GM21529 (cell line): ENCODE measurements around the gene SPATS2.

Experiments
- ATAC-seq: cut with Tn5 transposase; IDR thresholded peaks from one replicate; pipeline ENCODE4 v1.9.1; 2021; ENCODE audit not compliant: unreplicated experiment

SPATS2 gene

GRCh38 chr12:49538510-49539403 lies 171.5 kb downstream of the SPATS2 start, which contains the start of gene KCNH3:
Gene KCNH3, plus strand, starts transcription at chr12:49539030. Its CDS starts 387 bp downstream, at chr12:49539417.
- ATAC-seq = peak; percentile 68

DNA sequence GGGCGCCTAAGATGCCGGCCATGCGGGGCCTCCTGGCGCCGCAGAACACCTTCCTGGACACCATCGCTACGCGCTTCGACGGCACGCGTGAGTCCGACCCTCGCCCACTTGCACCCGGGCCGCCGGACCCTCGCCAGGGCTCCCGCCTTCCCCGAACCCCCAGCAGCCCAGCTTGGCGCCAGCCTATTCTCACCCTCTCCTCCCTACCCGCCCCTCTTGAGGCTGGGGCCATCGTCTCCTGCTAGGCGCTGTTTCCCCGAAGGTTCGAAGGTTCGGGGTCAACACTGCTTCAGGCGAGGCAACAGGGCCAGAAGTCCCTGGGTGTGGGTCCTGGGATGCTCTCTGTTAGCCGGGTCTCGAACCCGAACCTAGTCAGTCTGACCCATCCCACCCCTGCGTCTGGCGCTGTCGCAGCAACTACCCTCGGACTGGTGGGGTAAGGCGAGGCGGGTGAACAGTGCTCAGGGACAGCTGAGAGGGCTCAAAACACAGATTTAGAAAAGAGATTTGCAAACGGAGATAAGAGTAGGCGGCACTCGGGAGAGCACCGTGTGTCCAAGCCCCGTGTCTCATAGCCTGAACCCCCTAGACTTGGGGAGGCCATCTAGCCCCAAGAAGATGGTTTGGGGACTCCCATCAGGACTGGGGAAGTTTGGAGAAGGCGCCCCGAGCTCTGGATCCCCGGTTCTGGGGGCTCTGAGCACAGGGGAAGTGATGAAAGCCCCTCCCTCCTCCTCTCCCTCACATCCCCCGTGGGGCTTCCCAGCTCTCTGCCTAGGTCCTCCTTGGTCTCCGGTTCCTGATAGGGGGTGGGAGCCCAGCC lies 172.4 kb downstream of the SPATS2 start:
- no peak for ATAC-seq

DNA sequence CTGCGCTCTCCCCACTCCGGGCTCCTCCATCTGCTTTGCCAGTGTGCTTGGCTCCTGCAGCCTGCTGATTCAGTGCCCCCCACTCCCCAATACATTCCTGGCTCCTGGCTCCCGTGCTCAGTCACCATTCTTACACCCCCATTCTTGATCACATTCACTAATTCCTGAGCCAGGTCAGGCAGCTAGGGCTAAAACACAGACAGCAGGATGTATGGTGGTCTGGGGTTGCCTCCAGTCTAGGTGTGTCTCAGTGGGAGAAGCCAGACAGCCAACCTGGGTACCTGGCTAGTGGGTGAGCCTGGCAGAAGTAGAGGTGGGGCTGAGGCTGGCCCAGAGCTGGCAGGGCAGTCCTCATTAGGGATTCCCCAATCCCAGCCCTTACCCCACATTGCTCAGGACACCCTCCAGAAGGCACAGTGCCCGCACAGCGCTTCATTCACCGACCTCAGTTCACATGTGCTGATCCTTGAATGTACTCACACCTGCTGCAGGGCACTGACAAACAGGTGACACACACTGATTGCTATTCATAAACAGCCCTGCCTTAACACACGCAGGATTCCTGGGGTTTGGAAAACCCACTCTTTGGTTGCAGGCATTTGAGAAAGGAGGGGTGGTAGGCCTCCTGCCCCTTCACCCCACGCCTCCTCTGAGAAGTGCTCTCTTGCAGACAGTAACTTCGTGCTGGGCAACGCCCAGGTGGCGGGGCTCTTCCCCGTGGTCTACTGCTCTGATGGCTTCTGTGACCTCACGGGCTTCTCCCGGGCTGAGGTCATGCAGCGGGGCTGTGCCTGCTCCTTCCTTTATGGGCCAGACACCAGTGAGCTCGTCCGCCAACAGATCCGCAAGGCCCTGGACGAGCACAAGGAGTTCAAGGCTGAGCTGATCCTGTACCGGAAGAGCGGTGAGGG lies 173.2 kb downstream of the SPATS2 start:
- ATAC-seq = no peak

- no peak for ATAC-seq
Observed at GRCh38 chr12:49541140-49541861, 174.0 kb downstream of the SPATS2 start.

GRCh38 chr12:49541911-49542505 lies 174.7 kb downstream of the SPATS2 start:
- no peak for ATAC-seq

GRCh38 chr12:49542592-49543160 lies 175.4 kb downstream of the SPATS2 start:
- no peak for ATAC-seq

DNA sequence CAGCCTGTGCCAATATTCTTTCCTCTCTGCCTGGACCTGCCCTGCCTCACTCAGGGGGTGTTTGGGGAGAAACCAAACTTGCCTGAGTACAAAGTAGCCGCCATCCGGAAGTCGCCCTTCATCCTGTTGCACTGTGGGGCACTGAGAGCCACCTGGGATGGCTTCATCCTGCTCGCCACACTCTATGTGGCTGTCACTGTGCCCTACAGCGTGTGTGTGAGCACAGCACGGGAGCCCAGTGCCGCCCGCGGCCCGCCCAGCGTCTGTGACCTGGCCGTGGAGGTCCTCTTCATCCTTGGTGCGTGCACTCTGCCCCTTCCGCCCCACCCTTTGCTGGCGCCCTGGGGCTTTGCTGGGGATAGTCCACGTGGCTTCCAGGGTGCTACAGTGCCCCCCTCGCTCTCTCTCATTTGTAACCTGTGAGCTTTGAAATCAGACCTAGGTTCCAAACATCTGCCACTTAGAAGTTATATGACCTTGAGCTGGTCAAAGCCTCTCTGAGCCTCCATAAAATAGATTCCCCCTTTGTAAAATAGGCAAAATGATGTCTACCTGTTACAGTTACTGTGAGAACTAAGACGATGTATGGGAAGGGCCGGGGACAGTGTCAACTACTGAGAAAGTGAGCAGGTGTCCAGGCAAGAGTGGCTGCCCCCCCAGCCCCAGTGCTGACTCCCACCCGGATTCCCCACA lies 176.1 kb downstream of the SPATS2 start:
- no peak for ATAC-seq

DNA sequence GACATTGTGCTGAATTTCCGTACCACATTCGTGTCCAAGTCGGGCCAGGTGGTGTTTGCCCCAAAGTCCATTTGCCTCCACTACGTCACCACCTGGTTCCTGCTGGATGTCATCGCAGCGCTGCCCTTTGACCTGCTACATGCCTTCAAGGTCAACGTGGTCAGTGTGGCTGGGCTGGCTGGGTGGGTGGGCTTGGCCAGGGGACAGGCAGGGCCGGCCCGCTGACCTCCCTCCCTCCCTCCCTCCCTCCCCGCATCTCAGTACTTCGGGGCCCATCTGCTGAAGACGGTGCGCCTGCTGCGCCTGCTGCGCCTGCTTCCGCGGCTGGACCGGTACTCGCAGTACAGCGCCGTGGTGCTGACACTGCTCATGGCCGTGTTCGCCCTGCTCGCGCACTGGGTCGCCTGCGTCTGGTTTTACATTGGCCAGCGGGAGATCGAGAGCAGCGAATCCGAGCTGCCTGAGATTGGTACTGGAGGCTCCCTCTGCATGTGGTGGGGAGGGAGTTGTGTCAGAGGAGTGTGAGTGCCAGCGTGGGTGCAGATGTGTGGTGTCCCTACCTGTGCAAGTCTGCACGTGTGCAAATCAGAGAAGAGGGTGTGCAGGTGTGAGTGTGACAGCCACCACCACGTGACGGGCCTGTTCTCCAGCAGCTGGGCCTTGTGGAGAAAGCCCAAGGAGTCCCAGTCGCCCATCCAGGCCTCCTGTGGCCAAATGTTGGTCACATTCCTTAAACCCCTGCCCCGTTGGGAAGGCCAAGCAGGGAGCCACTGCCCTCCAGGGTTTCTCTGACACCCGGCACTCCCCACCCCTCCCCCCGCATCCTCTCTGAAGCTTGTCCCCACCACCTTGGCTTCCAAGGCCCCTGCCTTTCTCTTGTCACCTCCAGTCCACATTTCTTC lies 176.9 kb downstream of the SPATS2 start:
- no peak for ATAC-seq

DNA sequence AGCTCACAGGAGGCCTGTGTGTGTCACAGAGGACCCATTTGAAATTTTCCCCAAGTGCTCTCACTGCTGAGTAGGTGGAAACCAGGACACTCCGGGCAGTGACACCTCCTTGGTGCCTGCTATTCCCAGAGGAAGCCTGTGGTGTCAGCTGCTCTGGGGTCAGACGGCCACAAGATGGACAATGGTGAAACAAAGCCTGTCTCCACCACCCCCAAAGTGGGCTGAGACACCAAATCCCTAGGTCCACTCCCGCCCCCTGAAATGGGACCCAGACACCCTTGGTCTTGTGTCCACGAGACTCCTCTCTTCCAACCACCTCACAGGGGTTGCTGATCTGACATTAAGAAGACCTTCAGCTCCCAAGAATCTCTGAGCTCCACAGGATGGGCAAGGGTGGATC lies 178.6 kb downstream of the SPATS2 start:
- no peak for ATAC-seq

GRCh38 chr12:49546481-49546880 lies 179.2 kb downstream of the SPATS2 start:
- no peak for ATAC-seq

GRCh38 chr12:49547090-49547690 lies 179.9 kb downstream of the SPATS2 start:
- ATAC-seq = no peak

DNA sequence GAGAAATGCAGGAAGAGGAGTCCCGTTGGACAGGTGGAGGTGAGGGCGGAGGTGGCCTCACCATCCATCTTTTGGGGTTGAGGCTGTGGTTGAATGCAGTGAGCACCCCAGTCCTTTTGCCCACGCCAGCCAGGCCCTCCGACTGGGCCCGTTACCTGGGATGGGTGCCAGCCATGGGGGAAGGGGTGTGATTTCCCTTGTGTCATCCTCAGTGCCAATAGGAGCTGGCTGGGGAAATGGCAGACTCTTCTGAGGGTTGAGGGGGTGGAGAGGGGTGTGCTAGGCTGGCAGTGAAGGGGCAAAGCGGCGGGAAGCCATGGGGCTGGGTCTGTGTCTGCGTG lies 181.2 kb downstream of the SPATS2 start:
- no peak for ATAC-seq

DNA sequence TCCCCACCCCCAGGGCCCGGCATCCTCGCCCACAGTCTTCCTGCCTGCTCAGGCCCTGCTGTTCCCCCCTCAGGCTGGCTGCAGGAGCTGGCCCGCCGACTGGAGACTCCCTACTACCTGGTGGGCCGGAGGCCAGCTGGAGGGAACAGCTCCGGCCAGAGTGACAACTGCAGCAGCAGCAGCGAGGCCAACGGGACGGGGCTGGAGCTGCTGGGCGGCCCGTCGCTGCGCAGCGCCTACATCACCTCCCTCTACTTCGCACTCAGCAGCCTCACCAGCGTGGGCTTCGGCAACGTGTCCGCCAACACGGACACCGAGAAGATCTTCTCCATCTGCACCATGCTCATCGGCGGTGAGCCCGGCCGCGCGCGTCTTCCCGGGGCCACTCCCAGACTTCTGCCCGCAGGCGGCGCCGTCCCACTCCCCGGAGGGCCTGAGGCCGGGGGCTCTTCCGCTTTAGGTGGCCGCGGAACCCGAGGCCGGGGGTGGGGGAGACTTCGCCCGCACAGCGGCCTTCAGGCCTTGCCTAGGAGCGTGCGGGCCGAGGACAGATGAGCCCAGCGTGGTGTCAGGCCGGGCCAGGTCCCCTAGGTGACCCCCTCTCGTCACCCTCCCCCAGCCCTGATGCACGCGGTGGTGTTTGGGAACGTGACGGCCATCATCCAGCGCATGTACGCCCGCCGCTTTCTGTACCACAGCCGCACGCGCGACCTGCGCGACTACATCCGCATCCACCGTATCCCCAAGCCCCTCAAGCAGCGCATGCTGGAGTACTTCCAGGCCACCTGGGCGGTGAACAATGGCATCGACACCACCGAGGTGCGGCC lies 181.8 kb downstream of the SPATS2 start:
- ATAC-seq = no peak

DNA sequence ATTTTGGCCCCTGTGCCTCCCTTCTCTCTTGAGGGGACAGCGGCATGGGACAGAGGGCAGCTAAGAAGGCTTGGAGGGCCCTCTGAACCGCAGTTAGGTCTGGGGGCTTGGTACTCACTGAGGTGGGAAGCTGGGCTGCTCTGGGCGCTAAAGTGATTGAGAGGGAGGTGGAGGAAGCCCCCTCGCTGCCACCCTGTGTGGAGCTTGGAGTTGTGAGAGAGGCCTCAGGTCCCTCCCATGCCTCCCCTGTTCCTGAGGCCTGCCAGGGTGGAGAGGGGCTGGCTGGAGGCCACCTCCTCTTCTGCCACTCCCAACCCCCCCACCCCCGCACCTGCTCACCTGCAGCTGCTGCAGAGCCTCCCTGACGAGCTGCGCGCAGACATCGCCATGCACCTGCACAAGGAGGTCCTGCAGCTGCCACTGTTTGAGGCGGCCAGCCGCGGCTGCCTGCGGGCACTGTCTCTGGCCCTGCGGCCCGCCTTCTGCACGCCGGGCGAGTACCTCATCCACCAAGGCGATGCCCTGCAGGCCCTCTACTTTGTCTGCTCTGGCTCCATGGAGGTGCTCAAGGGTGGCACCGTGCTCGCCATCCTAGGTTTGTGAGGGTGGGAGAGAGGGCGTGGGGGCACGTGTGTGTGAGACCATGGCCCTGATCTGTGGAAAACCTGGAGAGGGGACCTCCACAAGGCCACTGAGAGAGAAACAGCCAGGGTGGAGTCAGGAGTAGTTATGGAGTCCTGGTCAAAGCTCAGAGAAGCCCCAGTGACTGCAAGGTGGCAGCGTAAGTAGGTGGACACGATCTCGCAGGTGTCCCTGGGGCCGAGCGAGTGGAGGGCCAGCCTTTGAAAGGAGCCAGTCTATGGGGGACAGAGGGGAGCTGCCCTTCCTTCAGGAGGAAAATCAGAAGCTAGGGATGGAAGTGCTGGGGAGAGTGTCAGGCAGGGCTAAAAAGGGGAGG lies 182.8 kb downstream of the SPATS2 start:
- no peak for ATAC-seq

DNA sequence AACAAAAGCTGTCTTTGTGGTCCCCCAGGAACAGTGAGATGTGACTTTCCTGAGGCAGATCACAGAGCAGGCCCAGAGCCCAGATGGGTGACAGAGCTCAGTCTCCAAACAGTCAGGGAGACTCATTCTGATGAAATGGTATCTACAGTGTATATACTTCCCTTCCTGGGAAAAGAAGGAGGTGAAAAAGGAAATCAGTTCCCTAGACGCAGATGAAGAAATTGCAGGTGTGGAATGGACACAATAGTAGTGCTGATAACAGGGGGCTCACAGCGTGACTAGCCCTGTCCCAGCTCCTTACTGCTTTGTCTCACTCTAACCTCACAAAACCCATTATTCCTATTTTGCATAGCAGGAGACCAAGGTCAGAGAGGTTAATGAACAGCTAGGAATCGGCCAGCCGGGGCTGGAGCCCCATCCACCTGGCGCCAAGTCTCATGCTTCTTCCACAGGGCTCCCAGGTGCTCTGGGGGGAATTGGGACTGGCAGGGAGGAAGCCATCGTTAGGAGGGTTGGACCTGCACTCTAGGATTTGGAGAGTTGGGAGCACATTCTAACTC lies 183.5 kb downstream of the SPATS2 start:
- ATAC-seq = no peak
